Measurements from ENCODE around the gene THPO.
"Not testable (repeated sequence)": the region's sequence is repeated elsewhere in the genome, so short reads cannot be mapped to it uniquely, and the experiment has no call there.

THPO gene

GRCh38 chr3:184351511-184352148, 26.4 kb downstream of the THPO start:
- no peak for DNase-seq (ENCODE audit: low read depth in 3 of 3, low spot score in 1 of 3)

DNA sequence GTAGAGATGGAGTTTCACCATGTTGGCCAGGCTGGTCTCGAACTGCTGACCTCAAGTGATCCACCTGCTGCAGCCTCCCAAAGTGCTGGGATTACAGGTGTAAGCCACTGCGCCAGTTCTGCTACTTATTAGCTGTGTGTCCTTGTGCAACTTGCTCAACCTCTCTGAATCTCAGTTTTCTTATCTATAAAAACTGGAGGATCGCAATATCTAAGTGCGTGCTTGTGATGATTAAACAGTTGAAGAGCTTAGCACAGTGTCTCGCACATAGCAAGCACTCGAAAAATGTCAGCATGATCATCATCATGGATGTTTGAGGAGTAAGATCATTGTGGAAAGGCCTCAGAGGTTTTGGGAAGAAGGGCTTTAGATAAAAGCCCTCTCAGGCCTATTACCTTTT, 27.4 kb downstream of the THPO start:
- DNase-seq (ENCODE audit: low read depth in 3 of 3, low spot score in 1 of 3): no peak

- no peak for DNase-seq (ENCODE audit: low read depth in 3 of 3, low spot score in 1 of 3)
Measured at GRCh38 chr3:184349563-184350470, 28.2 kb downstream of the THPO start.

- DNase-seq (ENCODE audit: low read depth in 3 of 3, low spot score in 1 of 3): no peak
Measured at GRCh38 chr3:184348057-184348382, 30.0 kb downstream of the THPO start.

GRCh38 chr3:184347321-184348056, 30.5 kb downstream of the THPO start:
- DNase-seq (ENCODE audit: low read depth in 3 of 3, low spot score in 1 of 3): no peak

- no peak for DNase-seq (ENCODE audit: low read depth in 3 of 3, low spot score in 1 of 3)
Measured at GRCh38 chr3:184346480-184347190, 31.4 kb downstream of the THPO start.

DNA sequence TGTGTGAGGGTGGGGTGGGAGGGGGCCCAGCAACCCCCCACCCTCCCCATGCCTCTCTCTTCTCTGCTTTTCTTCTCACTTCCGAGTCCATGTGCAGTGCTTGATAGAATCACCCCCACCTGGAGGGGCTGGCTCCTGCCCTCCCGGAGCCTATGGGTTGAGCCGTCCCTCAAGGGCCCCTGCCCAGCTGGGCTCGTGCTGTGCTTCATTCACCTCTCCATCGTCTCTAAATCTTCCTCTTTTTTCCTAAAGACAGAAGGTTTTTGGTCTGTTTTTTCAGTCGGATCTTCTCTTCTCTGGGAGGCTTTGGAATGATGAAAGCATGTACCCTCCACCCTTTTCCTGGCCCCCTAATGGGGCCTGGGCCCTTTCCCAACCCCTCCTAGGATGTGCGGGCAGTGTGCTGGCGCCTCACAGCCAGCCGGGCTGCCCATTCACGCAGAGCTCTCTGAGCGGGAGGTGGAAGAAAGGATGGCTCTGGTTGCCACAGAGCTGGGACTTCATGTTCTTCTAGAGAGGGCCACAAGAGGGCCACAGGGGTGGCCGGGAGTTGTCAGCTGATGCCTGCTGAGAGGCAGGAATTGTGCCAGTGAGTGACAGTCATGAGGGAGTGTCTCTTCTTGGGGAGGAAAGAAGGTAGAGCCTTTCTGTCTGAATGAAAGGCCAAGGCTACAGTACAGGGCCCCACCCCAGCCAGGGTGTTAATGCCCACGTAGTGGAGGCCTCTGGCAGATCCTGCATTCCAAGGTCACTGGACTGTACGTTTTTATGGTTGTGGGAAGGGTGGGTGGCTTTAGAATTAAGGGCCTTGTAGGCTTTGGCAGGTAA, 32.5 kb downstream of the THPO start:
- DNase-seq (ENCODE audit: low read depth in 3 of 3, low spot score in 1 of 3): no peak

DNA sequence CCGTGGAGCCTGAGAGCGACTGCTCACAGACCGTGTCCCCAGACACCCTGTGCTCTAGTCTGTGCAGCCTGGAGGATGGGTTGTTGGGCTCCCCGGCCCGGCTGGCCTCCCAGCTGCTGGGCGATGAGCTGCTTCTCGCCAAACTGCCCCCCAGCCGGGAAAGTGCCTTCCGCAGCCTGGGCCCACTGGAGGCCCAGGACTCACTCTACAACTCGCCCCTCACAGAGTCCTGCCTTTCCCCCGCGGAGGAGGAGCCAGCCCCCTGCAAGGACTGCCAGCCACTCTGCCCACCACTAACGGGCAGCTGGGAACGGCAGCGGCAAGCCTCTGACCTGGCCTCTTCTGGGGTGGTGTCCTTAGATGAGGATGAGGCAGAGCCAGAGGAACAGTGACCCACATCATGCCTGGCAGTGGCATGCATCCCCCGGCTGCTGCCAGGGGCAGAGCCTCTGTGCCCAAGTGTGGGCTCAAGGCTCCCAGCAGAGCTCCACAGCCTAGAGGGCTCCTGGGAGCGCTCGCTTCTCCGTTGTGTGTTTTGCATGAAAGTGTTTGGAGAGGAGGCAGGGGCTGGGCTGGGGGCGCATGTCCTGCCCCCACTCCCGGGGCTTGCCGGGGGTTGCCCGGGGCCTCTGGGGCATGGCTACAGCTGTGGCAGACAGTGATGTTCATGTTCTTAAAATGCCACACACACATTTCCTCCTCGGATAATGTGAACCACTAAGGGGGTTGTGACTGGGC, 33.3 kb downstream of the THPO start:
- DNase-seq (ENCODE audit: low read depth in 3 of 3, low spot score in 1 of 3): no peak

DNA sequence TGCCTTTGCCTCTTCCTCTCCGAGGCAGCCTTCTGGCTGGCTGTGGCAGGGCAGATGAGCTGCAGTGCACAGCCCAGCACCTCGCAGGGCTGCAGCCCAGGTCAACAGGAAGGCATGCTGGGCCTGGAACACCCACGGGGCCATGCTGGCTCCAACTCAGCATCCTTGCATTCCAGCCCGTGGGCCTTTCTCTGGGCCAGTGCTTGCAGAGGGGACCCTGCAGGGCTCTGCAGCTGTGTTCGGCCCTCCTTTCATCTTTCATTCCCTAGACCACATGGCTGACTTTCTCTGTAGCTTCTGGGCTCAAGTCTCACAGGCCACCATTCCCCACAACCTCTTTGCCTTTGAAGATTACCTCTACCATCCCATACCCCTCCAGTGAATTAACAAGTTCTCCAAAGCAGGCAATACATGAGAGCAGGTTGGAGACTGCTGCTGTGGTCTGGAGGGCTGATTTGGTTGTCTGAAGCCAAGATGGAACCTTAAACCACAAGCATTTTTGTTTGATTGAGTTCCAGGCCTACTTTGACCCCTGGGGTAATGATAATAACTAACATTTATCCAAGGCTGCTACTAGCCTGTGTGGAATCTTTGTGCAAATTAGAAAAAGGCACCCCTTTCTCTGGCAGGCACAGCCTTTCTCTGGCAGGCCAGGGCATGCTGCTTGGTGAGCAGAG, 34.7 kb downstream of the THPO start:
- no peak for DNase-seq (ENCODE audit: low read depth in 3 of 3, low spot score in 1 of 3)

GRCh38 chr3:184341925-184342324, 36.1 kb downstream of the THPO start:
- DNase-seq (ENCODE audit: low read depth in 3 of 3, low spot score in 1 of 3): no peak

- not testable (repeated sequence) for DNase-seq (ENCODE audit: low read depth in 3 of 3, low spot score in 1 of 3)
Measured at GRCh38 chr3:184339451-184340135, 38.4 kb downstream of the THPO start.

- DNase-seq (ENCODE audit: low read depth in 3 of 3, low spot score in 1 of 3): no peak
Measured at GRCh38 chr3:184339001-184339400, 39.0 kb downstream of the THPO start.

DNA sequence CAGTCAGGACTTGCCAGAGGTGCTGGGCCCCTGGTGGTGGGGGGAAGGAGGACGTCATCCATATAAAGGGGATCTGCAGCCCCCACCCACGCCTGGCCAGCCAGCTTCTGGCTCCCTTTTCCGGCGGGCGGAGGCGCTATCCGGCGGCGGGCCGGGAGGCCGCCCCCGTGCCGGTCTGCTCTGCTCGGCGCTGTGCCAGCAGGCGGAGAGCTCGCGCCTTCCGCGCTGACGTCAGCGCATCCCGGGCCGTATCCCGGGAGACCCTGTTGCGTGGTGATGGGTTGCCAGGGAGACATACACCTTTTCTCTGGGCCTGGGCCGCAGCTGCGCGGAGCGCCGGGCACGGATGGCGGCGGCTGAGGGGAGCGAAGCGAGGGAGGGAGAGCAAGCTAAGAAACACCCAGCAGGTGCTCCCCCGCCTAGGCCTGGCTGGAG, 39.5 kb downstream of the THPO start:
- DNase-seq (ENCODE audit: low read depth in 3 of 3, low spot score in 1 of 3): no peak

GRCh38 chr3:184337981-184338380, 40.0 kb downstream of the THPO start:
- no peak for DNase-seq (ENCODE audit: low read depth in 3 of 3, low spot score in 1 of 3)

DNA sequence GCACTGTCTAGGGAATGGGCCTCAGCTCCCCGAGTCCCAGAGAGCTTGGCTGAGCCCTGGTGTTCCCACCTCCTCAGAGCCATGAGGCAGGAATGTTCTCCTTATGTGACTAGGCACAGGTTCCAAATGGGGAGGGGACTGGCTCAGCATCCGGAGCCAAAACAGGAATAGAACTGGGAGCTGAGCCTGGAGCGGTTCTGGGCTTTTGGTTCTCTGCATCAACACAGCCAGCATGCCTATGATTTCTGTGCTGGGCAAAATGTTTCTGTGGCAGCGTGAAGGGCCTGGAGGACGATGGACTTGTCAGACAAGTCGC, 40.6 kb downstream of the THPO start, which contains the start of gene FAM131A:
FAM131A (plus strand) TSS at position 202 of the 316 bp plus-strand sequence; CDS start at position 233, 31 bp downstream.
- DNase-seq (ENCODE audit: low read depth in 3 of 3, low spot score in 1 of 3): no peak

- no peak for DNase-seq (ENCODE audit: low read depth in 3 of 3, low spot score in 1 of 3)
Measured at GRCh38 chr3:184336547-184337398, 41.2 kb downstream of the THPO start.

DNA sequence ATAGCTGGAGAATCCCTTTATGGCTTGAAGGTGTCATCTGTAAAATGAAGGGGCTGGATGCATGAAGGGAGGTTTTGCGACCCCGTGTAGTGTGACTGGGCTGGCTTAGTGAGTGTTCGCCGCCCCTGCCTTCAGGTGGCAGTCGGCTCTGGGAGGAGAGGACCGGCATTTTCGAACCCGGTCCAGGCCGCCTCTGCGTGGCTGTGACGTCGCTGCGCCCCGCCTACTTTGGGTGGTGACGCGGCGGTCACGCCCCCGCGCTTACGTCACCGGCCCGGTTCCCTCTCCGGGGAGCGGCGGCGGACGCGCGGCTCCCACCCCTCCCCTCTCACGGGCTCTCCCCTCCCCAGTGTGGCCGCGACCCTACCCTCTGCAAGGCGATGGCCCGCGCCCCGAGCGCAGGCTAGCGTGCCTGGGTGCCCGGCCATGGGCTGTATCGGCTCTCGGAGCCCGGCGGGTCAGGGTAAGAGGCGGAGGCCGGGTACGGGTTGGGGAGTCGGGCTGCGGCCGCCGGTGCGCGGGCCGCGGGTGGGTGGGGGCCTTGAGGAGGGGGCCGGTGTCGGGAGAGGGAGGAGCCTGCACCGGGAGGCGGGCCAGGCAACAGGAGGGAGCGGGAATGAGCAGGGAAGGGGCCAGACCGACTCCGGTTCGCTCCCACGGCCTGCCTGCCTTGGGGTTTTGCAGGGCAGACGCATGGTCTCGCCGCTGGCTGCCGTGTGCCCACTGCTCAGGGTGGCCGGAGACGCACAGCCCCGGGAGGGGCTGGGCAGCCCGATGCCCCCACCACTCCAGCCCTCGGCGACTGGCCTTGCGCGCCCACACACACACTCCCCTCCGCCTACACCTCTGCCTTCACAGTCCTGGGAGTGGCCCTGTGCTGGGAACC, 42.1 kb downstream of the THPO start:
- peak; percentile 43 to 89 (median 73) for DNase-seq (ENCODE audit: low read depth in 3 of 3, low spot score in 1 of 3)

Data from stimulated activated CD4-positive, alpha-beta T cell treated with anti-CD3 and anti-CD28 coated beads, TNF-alpha, amount 100 ng/mL, for 1 hour (primary cell).